GM12878 (cell line): ENCODE measurements around the gene PHACTR3.

Experiments used
- E2F4 ChIP-seq: IDR thresholded peaks from 2 replicates; pipeline ENCODE4 v1.6.1; 2012; ENCODE audit warnings: low read depth, low read length, improper control_type of control experiment
- EP300 ChIP-seq, 2 experiments: fragments of 150-350 bp in 1 of 2; IDR thresholded peaks; 2 replicates each; pipeline ENCODE4 v1.6.1; 2011 to 2012; ENCODE audit warnings: low read depth in 2 of 2, low read length in 2 of 2, borderline replicate concordance in 1 of 2, improper control_type of control experiment in 1 of 2, inconsistent platforms in 1 of 2; ENCODE audit not compliant: control insufficient read depth in 1 of 2
- RAD21 ChIP-seq: IDR thresholded peaks from 2 replicates; pipeline ENCODE4 v1.6.1; 2011; ENCODE audit warnings: mild to moderate bottlenecking, low read depth, low read length, moderate library complexity; ENCODE audit not compliant: insufficient read depth

GRCh38 chr20:59657459-59658046, 53.2 kb downstream of the PHACTR3 start:
- TF ChIP-seq E2F4 = no peak
- TF ChIP-seq RAD21 = no peak
- no peak for TF ChIP-seq EP300 (IDR thresholded peaks at IDR 0.05; ENCODE audit: borderline replicate concordance in 1 of 2, control insufficient read depth in 1 of 2, low read depth in 2 of 2, low read length in 2 of 2)
